HEK293 (cell line): Measurements from ENCODE around the gene POSTN.

Source experiments
- FEZF1 ChIP-seq: fragments of 450-650 bp; formaldehyde crosslinking; IDR thresholded peaks from 2 replicates; pipeline ENCODE4 v1.5.1; 2016; ENCODE audit warnings: missing biosample characterization, missing genetic modification characterization
- ZNF121 ChIP-seq: fragments of 450-650 bp; formaldehyde crosslinking; IDR thresholded peaks from 2 replicates; pipeline ENCODE4 v1.5.1; 2016; ENCODE audit warnings: missing biosample characterization, missing genetic modification characterization
- TF ChIP-seq, protein P1 (sequence below): fragments of 450-650 bp; formaldehyde crosslinking; IDR thresholded peaks from 2 replicates; pipeline ENCODE4; 2016; ENCODE audit warnings: missing biosample characterization, missing genetic modification characterization
- TF ChIP-seq, protein P2 (sequence below): fragments of 450-650 bp; formaldehyde crosslinking; IDR thresholded peaks from 2 replicates; pipeline ENCODE4 v1.5.1; 2016; ENCODE audit warnings: missing biosample characterization, missing genetic modification characterization, borderline replicate concordance

DNA sequence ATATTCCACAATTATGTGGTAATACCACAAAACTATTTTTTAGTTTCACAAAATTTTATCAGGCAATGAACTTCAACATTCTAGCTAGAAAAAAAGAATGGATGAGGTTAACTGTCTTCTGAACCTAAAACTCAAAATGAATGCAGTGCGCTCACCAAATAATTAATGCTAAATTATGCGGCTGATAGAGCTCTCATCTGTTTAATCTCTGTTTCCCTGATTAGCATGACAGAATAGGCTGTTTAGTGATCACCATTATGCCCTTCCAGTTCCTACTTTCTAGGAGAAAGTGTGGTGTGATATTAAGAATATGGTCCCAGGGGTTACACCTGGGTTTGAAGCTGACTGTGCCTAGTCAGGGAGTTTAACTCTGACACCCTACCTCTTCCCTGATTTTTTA is 42.8 kb upstream of the POSTN start:
- TF ChIP-seq ZNF121 (tag by site-specific recombination) (no peak), FEZF1 (no peak)
- TF ChIP-seq, protein P1, sequence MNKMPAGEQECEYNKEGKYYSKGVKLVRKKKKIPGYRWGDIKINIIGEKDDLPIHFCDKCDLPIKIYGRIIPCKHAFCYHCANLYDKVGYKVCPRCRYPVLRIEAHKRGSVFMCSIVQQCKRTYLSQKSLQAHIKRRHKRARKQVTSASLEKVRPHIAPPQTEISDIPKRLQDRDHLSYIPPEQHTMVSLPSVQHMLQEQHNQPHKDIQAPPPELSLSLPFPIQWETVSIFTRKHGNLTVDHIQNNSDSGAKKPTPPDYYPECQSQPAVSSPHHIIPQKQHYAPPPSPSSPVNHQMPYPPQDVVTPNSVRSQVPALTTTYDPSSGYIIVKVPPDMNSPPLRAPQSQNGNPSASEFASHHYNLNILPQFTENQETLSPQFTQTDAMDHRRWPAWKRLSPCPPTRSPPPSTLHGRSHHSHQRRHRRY (tag by site-specific recombination) = no peak
- TF ChIP-seq, protein P2, sequence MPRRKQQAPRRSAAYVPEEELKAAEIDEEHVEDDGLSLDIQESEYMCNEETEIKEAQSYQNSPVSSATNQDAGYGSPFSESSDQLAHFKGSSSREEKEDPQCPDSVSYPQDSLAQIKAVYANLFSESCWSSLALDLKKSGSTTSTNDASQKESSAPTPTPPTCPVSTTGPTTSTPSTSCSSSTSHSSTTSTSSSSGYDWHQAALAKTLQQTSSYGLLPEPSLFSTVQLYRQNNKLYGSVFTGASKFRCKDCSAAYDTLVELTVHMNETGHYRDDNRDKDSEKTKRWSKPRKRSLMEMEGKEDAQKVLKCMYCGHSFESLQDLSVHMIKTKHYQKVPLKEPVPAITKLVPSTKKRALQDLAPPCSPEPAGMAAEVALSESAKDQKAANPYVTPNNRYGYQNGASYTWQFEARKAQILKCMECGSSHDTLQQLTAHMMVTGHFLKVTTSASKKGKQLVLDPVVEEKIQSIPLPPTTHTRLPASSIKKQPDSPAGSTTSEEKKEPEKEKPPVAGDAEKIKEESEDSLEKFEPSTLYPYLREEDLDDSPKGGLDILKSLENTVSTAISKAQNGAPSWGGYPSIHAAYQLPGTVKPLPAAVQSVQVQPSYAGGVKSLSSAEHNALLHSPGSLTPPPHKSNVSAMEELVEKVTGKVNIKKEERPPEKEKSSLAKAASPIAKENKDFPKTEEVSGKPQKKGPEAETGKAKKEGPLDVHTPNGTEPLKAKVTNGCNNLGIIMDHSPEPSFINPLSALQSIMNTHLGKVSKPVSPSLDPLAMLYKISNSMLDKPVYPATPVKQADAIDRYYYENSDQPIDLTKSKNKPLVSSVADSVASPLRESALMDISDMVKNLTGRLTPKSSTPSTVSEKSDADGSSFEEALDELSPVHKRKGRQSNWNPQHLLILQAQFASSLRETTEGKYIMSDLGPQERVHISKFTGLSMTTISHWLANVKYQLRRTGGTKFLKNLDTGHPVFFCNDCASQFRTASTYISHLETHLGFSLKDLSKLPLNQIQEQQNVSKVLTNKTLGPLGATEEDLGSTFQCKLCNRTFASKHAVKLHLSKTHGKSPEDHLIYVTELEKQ (tag by site-specific recombination) = no peak
